Mesenteric fat pad (tissue), 1 donor: Measurements from ENCODE around the gene RPAIN. TPM values are rescaled to one million over a fixed set of nuclear protein-coding genes. Genes with fewer than 3 reads are reported as not detected.
"Not testable (repeated sequence)": the region's sequence is repeated elsewhere in the genome, so short reads cannot be mapped to it uniquely, and the experiment has no call there.

ENCODE experiments used
- DNase-seq: peaks from one replicate; pipeline ENCODE4 v3.0.0-alpha.2; 2020; ENCODE audit warnings: low spot score
- total RNA-seq: library from RNA; stranded (reverse); fragmentation: NEBNext Ultra II Directional; extraction: Animal tissue kit (Norgen Biotek cat#: 25700); gene quantifications from one replicate; pipeline ENCODE4 v1.2.1, GENCODE V29; 2021
- donor health status: DM: yes; HTN: yes; CAD: no.

Gene RPAIN
- total RNA-seq, 1 donor from 2014 or later = 32.1 TPM

GRCh38 chr17:5429191-5429887, 9.4 kb downstream of the RPAIN start:
- no peak for DNase-seq

- DNase-seq = no peak
Observed at GRCh38 chr17:5430413-5430999, 10.5 kb downstream of the RPAIN start.

- not testable (repeated sequence) for DNase-seq
Observed at GRCh38 chr17:5431234-5431633, 11.3 kb downstream of the RPAIN start.

- DNase-seq = no peak
Observed at GRCh38 chr17:5431949-5432556, 12.1 kb downstream of the RPAIN start.

GRCh38 chr17:5434984-5435383, 15.0 kb downstream of the RPAIN start:
- DNase-seq = no peak

GRCh38 chr17:5435781-5436315, 15.9 kb downstream of the RPAIN start:
- DNase-seq = not testable (repeated sequence)

- no peak for DNase-seq
Observed at GRCh38 chr17:5437721-5438317, 17.8 kb downstream of the RPAIN start.

- DNase-seq = peak; percentile 97
Observed at GRCh38 chr17:5438716-5439445, 18.9 kb downstream of the RPAIN start, which contains the start of gene C1QBP. C1QBP (minus strand) TSS chr17:5439155; CDS start chr17:5439073, 82 bp downstream.

- DNase-seq = no peak
Observed at GRCh38 chr17:5439446-5439764, 19.4 kb downstream of the RPAIN start.

- no peak for DNase-seq
Observed at GRCh38 chr17:5443728-5444127, 23.7 kb downstream of the RPAIN start.

- DNase-seq = no peak
Observed at GRCh38 chr17:5444209-5444608, 24.2 kb downstream of the RPAIN start.

- DNase-seq = no peak
Observed at GRCh38 chr17:5446786-5447185, 26.8 kb downstream of the RPAIN start.

- no peak for DNase-seq
Observed at GRCh38 chr17:5464717-5465507, 44.9 kb downstream of the RPAIN start.

- no peak for DNase-seq
Observed at GRCh38 chr17:5466295-5466694, 46.3 kb downstream of the RPAIN start.

GRCh38 chr17:5467416-5467815, 47.4 kb downstream of the RPAIN start:
- DNase-seq = no peak

GRCh38 chr17:5468075-5468473, 48.1 kb downstream of the RPAIN start:
- no peak for DNase-seq

GRCh38 chr17:5472511-5472910, 52.5 kb downstream of the RPAIN start:
- no peak for DNase-seq

- DNase-seq = no peak
Observed at GRCh38 chr17:5473906-5474305, 53.9 kb downstream of the RPAIN start.

GRCh38 chr17:5478992-5479391, 59.0 kb downstream of the RPAIN start:
- DNase-seq = no peak

GRCh38 chr17:5480962-5481361, 61.0 kb downstream of the RPAIN start:
- no peak for DNase-seq

GRCh38 chr17:5481451-5481850, 61.5 kb downstream of the RPAIN start:
- no peak for DNase-seq
